ENCODE results near the gene RFX1. TPM values are rescaled to one million over a fixed set of nuclear protein-coding genes. Genes with fewer than 3 reads are reported as not detected.

Gene RFX1
- total RNA-seq, 1 experiment from 2014 or later = 6.4 TPM

DNA sequence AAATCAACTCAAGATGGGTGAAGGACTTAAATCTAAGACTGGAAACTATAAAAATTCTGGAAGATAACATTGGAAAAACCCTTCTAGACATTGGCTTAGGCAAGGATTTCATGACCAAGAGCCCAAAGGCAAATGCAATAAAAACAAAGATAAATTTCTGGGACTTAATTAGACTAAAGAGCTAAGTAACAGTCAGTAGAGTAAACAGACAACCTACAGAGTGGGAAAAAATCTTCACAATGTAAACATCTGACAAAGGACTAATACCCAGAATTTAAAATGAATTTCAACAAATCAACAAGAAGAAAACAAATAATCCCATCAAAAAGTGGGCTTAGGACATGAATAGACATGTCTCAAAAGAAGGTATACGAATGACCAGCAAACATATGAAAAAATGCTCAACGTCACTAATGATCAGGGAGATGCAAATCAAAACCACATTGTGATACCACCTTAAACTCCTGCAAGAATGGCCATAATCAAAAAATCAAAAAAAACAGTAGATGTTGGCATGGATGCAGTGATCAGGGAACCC, 6.3 kb upstream of the RFX1 start:
- no peak for DNase-seq
- Histone ChIP-seq H3K27me3 (ENCODE audit: control insufficient read depth, insufficient read depth, low read length) (no peaks in the 10 kb centered on the region), H3K4me3 (ENCODE audit: insufficient read depth, low read depth, low read length) (no peak overlapping the region), H3K36me3 (replicated peaks; ENCODE audit: control insufficient read depth, insufficient read depth, low read length) (no peaks in the 10 kb centered on the region)

DNA sequence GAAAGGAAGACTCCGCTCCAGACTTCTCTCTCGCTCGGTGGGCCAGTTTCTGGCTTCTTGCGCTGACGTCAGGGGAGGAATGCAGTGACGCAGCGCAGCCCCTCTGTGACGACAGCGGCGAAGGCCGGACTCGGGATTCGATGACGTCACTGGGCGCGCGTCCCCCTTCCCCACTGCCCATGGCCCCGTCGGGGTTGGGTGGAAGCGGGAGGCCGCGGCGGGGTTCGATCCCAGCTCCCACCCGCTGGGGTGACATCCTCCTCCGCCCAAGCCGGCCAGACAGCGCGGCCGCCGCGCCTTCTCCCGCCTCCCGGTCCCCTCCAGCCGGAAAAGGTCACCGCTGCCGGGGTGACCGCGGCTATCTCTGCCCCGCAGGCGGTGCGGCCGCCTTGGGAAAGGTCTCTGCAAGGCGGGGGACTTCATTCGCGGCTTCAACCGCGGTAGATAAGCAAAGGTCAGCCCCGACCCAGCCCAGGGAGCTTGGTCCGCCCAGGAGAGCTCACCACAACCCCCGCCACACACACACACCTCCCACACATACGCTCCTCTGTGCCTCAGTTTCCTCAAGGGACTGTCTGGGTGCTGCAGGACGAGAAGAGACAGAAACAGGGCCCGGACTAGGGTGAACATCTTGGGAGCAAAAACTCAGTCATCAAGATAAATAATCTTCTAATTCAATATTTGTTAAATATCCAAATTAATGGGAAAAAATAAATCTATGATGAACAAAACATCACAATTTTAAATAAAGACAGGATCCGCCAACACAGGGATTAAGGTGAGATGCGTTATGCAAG, 844 bp upstream of the RFX1 start:
- peak overlapping the region; percentile 75 for H3K4me3 ChIP-seq (ENCODE audit: insufficient read depth, low read depth, low read length)

DNA sequence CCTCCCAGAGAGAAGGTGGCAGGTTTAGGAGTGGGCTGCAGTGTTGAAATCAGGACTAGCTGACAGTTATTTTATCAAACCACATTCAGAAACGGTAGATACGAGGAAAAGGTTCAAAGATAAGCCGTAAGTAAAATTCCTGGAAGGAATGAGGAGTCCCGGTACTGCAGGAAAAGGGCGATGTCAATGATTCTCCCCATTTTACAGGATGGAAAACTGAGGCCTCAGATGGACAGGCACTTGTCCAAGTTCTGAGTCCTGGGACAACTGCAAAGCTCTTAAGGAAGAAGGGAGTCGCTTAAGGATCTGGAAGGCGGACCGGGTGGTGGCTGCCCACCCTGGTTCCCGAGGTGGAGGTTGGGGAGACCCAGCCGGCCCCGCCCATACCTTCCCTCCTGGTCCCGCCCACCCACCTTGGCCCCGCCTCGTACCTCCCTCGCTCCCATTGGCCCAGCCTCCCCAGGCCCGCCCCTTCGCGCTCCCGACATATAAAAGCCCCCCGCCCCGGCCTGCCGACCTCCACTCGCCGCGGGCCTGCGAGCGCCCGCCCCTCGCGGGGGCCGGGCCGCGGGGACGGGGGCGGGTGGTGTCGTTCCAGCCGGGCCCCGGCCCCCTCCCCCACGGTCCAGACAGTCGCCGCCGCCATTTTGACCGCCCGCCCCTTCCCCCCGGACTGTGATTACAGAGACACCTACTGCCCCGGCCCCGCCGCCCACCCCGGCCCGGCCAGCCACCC, 603 bp downstream of the RFX1 start:
- H3K36me3 ChIP-seq (replicated peaks; ENCODE audit: control insufficient read depth, insufficient read depth, low read length) = no peaks in the 10 kb centered on the region
- peak overlapping the region; percentile 75 for H3K4me3 ChIP-seq (ENCODE audit: insufficient read depth, low read depth, low read length)
- H3K27me3 ChIP-seq (ENCODE audit: control insufficient read depth, insufficient read depth, low read length) = no peaks in the 10 kb centered on the region
- DNase-seq = peak; percentile 97

More for the DNA sequence above, 844 bp upstream of the RFX1 start:
- DNase-seq = peak; percentile 89
- Histone ChIP-seq H3K27me3 (ENCODE audit: control insufficient read depth, insufficient read depth, low read length) (no peaks in the 10 kb centered on the region), H3K36me3 (replicated peaks; ENCODE audit: control insufficient read depth, insufficient read depth, low read length) (no peaks in the 10 kb centered on the region)

DNA sequence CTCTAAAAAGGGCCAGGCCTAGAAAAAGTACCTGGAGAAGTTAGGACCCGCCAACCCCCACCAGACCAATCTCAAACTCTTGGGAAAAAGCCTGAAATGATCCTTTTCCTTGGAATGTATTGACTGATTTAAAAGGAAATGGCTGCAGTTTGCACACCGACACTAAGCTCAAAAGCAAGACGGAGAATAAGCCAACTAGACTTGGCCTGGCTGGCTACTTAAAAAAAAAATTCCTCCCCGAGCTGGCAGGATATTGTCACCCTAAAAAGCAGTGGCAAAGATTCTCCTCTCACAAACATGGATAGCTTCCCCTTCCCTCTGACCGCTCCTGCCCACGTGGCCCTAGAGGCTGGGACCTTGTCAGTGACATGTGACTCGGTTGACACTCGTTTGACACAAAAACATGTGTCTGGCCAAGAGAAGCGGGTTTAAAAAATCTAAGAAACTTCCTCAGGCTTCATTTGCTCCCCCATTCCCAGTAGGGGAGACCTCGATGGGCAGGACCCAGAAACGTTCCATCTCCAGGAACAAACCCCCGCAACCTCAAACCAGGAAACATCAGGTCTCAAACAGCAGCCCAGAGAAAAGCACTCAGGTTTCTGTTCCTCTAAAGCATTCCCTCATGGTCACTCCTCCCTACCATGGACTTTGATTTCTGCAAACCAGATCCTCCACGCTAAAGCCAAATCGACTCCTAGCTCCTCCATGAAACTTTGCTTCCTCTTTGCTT, 1.3 kb downstream of the RFX1 start:
- no peaks in the 10 kb centered on the region; the same call in 1 of the 2 replicates for H3K36me3 ChIP-seq (replicated peaks; ENCODE audit: control insufficient read depth, insufficient read depth, low read length)
- no peak for DNase-seq
- no peaks in the 10 kb centered on the region for H3K27me3 ChIP-seq (ENCODE audit: control insufficient read depth, insufficient read depth, low read length)
- H3K4me3 ChIP-seq (ENCODE audit: insufficient read depth, low read depth, low read length) = no peak overlapping the region

DNA sequence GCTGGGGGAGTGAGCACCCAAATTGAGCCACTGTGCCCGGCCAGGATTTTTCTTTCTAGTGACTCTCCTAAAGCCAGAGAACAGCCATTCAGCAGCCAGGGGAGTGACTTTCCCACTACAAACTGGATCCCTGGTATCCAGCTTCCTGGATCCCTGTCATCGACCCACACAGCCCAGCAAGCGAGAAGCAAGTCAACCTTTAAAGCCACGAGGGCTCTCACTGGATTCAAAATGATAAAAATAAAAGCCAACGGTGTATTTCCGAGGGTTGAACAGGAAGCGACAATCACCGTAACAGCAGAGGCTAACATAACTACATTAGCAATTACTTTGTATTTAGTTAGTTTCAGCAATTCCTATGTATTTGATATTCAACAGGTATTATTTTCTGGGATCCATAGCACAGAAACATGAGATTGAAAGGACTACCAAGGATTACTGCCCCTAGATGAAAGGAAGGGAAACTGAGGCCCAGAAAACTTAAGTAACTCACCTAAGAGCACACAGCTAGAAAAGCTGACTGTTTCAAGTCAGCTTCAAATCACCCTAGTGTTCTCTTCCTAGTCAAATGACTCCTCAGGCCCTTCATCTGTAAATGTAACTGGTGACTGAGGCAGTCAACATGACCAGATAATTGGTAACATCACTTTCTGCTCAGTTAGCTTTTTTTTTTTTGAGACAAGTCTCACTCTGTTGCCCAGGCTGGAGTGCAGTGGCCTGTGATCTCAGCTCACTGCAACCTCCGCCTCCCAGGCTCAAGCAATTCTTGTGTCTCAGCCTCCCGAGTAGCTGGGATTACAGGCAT, 2.7 kb downstream of the RFX1 start:
- Histone ChIP-seq H3K27me3 (ENCODE audit: control insufficient read depth, insufficient read depth, low read length) (no peaks in the 10 kb centered on the region), H3K36me3 (replicated peaks; ENCODE audit: control insufficient read depth, insufficient read depth, low read length) (no peaks in the 10 kb centered on the region; the same call in 1 of the 2 replicates), H3K4me3 (ENCODE audit: insufficient read depth, low read depth, low read length) (no peak overlapping the region)
- no peak for DNase-seq

DNA sequence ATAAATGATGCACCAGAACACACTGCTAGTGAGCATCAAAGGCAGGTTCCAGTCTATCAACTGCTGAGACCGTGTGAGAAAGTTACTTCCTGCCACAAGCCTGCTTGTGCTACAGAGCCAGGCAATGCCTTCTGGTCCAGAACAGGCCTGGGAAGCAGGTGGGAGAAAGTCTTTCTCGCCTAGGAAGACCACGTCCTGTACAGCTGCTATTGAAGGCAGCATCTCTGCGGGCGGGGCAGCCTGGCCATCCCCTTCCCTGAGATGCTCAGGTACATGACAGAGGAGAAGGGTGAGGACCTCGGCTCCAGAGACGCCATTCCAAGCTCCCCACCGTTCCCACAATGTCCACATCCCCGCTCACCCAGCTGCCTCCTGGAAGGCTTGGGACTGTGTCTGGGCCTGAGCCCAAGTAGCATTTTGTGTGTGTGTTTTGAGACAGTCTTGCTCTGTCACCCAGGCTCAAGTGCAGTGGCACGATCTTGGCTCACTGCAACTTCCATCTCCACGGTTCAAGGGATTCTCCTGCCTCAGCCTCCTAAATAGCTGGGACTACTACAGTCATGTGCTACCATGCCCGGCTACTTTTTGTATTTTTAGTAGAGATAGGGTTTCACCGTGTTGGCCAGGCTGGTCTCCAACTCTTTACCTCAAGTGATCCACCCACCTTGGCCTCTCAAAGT, 3.4 kb downstream of the RFX1 start:
- no peaks in the 10 kb centered on the region; the same call in 1 of the 2 replicates for H3K36me3 ChIP-seq (replicated peaks; ENCODE audit: control insufficient read depth, insufficient read depth, low read length)
- no peak overlapping the region for H3K4me3 ChIP-seq (ENCODE audit: insufficient read depth, low read depth, low read length)
- DNase-seq = no peak
- no peaks in the 10 kb centered on the region for H3K27me3 ChIP-seq (ENCODE audit: control insufficient read depth, insufficient read depth, low read length)

DNA sequence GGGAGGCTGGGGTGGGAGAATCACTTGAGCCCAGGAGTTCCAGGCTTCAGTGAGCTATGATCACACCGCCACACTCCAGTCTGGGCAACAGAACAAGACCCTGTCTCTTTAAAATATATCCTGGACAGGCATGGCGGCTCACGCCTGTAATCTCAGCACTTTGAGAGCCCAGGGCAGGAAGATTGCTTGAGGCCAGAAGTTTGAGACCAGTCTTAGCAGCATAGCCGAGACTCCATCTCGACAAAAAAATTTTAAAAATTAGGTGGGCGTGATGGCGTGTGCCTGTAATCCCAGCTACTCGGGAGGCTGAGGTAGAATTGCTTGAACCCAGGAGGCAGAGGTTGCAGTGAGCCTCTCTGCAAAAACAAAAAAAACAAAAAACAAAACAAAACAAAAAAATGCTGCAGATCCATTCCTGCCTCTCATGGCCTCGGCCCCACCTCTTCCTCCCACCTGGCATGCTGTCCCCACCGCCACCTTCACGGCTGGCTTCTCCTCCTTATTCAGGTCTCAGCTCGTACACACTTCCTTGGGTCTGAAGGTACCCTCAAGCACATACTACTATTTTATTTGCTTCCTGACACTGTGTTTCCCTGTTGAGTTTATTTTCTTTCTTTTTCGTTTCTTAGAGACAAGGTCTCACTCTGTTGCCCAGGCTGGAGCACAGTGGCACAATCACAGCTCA, 5.3 kb downstream of the RFX1 start:
- Histone ChIP-seq H3K4me3 (ENCODE audit: insufficient read depth, low read depth, low read length) (no peak overlapping the region), H3K36me3 (replicated peaks; ENCODE audit: control insufficient read depth, insufficient read depth, low read length) (no peaks in the 10 kb centered on the region; the same call in 1 of the 2 replicates), H3K27me3 (ENCODE audit: control insufficient read depth, insufficient read depth, low read length) (no peaks in the 10 kb centered on the region)
- DNase-seq = no peak

DNA sequence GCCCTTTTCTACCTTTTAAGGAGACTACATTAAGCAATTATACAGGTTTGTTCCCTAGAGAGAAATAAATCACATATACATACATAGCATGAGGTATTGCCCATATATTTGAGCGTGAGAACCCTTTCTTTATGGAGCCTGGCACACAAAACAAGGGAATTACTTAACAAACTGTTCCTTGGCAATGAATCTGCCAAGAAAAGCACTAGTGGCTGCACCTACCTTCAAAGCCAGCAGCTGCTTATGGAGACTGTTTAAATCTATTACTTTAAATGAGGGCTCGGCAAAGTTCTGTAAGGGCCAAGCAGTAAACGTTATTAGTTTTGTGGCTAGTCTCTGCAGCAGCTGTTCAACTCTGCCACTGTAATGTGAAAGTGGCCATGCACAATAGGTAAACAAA, 7.0 kb downstream of the RFX1 start:
- H3K27me3 ChIP-seq (ENCODE audit: control insufficient read depth, insufficient read depth, low read length) = no peaks in the 10 kb centered on the region
- H3K4me3 ChIP-seq (ENCODE audit: insufficient read depth, low read depth, low read length) = no peak overlapping the region
- no peak for DNase-seq
- H3K36me3 ChIP-seq (replicated peaks; ENCODE audit: control insufficient read depth, insufficient read depth, low read length) = no peaks in the 10 kb centered on the region; the same call in 1 of the 2 replicates

DNA sequence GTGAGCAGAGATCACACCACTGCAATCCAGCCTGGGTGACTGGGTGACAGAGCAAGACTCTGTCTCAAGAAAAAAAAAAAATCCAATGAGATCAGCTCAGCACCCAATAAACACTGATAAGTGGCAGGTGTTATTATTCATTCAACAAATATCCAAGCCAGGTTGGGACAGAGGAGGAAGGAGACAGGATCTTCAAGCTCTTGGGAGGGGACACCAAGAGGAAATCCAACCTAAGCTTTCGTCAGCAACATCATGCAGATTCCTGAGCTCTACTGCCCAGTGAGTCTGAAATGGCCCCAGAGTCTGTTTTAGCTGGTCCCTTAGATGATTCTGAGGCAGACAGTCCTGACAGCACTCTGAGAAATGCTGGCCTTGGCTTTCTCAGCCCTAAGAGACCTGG, 7.7 kb downstream of the RFX1 start:
- H3K27me3 ChIP-seq (ENCODE audit: control insufficient read depth, insufficient read depth, low read length) = no peaks in the 10 kb centered on the region
- no peak for DNase-seq
- H3K4me3 ChIP-seq (ENCODE audit: insufficient read depth, low read depth, low read length) = no peak overlapping the region
- H3K36me3 ChIP-seq (replicated peaks; ENCODE audit: control insufficient read depth, insufficient read depth, low read length) = no peaks in the 10 kb centered on the region; the same call in 1 of the 2 replicates

DNA sequence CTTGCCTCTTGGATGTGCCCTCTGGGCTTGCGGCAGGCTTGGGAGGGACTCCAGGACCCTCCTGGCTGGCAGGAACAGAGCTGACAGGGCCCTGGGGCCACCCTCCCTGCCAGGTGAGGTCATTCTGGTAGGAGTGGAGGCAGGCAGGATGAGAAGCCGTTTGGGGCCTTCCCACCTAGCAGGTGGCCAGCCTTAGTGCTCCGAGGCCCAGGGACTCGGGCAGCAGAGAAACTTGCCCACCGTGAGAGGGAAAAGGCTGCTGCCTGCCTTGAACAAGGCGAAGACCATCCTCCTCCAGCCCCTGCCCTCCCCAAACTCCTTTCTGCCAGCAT, 8.5 kb downstream of the RFX1 start:
- DNase-seq = no peak

DNA sequence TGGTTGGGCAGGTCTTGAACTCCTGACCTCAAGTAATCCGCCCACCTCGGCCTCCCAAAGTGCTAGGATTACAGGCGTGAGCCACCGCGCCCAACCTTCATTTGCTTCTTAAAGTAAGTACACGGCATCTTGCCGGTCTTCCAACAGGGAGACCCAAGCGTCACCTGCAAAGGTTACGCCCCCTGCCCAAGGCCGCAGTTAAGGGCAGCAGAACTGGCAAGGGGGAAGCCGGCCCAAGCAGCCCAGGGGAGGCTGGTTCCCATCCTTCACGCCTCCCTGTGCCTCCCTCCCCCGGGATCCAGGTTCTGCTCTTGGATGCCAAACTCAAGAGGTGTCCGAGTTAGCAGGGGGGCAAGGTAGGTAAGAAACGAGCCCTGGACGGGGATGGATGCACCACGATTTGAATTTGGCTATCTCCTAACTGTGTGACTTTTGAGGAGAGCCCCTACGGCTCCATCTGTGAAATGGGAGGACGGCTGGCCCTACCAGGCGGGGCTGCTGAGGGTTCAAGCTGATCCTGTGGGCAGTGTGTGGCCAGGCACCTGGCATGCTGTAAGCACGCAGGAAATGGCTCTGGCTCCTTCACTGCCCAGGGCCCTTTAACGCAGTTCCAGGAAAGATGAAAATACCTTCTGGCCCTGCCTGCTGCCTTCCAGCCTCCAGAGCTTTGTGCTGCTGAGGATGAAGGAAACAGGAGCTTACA, 9.0 kb downstream of the RFX1 start:
- peak; percentile 45 for DNase-seq
- Histone ChIP-seq H3K36me3 (replicated peaks; ENCODE audit: control insufficient read depth, insufficient read depth, low read length) (no peaks in the 10 kb centered on the region; the same call in none of the 2 replicates), H3K27me3 (ENCODE audit: control insufficient read depth, insufficient read depth, low read length) (no peaks in the 10 kb centered on the region), H3K4me3 (ENCODE audit: insufficient read depth, low read depth, low read length) (no peak overlapping the region)

More for the DNA sequence above, 8.5 kb downstream of the RFX1 start:
- no peaks in the 10 kb centered on the region; the same call in none of the 2 replicates for H3K36me3 ChIP-seq (replicated peaks; ENCODE audit: control insufficient read depth, insufficient read depth, low read length)
- H3K27me3 ChIP-seq (ENCODE audit: control insufficient read depth, insufficient read depth, low read length) = no peaks in the 10 kb centered on the region
- no peak overlapping the region for H3K4me3 ChIP-seq (ENCODE audit: insufficient read depth, low read depth, low read length)

DNA sequence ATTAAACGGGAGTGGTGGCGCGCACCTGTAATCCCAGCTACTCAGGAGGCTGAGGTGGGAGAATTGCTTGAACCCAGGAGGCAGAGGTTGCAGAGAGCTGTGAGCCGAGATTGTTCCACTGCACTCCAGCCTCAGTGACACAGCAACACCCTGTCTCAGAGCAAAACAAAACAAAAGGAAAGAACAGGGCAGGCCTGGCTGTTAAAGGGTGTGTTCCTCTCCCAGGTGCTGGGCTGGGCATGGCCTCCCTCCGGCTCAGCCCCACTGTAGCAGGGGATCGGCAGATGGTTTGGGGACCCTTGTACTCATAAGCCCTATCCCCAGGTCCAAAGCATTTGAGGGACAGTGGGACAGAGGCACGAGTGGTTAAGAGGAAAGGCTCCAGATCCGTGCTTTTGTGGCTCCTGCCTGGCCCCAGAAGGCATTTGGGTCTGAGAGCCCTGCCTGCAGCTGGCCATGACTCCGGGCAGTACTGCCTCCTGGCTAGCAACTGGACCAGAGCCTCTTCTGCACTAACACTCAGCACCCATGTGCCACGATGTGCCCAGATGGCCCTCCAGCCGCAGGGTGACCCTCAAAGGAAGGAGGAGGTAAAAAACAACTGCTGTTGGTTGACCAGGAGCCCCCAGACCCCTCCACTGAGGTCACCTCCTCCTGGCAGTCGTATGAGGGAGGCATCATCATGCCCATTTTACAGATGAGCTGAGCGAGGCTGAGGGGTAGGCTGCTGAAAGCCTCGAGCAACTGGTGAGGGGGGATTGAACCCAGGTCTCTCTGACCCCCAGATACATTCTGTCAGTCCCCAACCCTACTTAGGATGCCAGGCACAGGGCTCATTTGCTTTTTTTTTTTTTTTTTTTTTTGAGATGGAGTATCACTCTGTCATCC, 10.0 kb downstream of the RFX1 start:
- no peaks in the 10 kb centered on the region for H3K27me3 ChIP-seq (ENCODE audit: control insufficient read depth, insufficient read depth, low read length)
- no peak overlapping the region for H3K4me3 ChIP-seq (ENCODE audit: insufficient read depth, low read depth, low read length)
- H3K36me3 ChIP-seq (replicated peaks; ENCODE audit: control insufficient read depth, insufficient read depth, low read length) = no peaks in the 10 kb centered on the region; the same call in none of the 2 replicates
- peak; percentile 35 for DNase-seq

Measured in H7 (cell line).